Stimulated activated CD8-positive, alpha-beta memory T cell treated with anti-CD3 and anti-CD28 coated beads, Interleukin-4, amount 100 ng/mL, for 48 hours (primary cell): ENCODE results near the gene CXCL13.
"Not testable (repeated sequence)": the region's sequence is repeated elsewhere in the genome, so short reads cannot be mapped to it uniquely, and the experiment has no call there.

ENCODE experiments used
- DNase-seq: peaks from one replicate; pipeline ENCODE4 v3.0.0-alpha.2; 2020

The CXCL13 gene, protein sequence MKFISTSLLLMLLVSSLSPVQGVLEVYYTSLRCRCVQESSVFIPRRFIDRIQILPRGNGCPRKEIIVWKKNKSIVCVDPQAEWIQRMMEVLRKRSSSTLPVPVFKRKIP

DNA sequence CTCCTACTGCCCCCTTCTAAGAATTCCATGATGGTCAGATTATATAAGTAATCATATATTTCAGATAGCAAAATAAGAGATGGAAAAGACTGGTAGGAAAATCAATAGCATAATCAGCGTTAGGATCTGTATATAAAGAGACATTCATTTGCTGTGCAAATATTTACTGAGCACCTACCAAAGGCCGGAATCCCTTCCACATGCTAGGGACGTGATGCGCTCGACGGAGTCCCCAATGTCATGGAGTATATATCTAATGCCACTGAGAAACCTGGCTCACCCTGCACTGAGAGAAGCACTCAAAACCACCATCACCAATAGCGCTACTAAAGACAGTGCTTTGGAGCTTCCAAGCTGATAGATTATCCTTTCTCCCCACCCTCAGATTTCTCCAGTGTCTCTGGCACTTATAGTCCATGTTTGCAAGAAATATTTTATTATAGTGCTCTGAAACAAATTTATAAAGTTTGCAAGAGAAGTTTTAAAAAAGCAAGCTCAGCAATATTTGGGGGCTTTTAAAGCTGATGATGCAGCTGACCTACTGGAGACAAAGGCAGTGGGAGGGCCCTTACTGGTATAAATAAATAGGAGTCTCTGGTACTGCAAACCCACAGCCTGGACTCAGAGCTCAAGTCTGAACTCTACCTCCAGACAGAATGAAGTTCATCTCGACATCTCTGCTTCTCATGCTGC is at the start of gene CXCL13:
TSS of gene CXCL13 (plus strand) at position 611 of the 693 bp plus-strand sequence. CDS start at position 657, 46 bp downstream.
- no peak for DNase-seq

DNA sequence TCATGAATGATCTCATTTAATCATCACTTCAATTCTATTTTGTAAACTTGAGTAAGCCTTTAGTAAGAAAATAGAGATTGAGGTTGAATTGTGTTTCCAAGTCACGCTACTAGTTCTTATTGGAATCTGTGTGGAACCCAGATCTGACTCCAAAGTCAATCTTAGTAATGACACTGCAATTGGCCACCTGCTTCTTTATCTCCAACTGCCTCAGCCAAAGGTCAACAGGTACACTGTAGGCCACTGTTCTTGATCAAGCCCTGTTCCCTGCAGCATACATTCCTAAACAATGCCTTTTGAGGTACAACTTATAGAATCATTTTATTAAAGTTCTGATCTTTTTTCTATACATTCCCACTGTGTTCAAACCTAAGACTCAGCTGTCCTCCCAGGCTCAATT is 45.5 kb upstream of the CXCL13 start:
- no peak for DNase-seq

DNA sequence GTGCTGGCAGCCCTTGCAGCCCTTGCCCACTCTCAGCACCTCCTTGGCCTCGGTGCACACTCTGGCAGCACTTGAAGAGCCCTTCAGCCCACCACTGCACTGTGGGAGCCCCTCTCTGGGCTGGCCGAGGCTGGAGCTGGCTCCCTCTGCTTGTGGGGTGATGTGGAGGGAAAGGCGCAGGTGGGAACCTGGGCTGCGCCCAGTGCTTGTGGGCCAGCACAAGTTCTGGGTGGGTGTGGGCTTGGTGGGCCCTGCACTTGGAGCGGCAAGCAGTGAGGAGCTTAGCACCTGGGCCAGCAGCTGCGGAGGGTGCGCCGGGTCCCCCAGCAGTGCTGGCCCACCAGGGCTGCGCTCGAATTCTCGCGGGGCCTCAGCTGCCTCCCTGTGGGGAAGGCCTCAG is 43.9 kb upstream of the CXCL13 start:
- not testable (repeated sequence) for DNase-seq

DNA sequence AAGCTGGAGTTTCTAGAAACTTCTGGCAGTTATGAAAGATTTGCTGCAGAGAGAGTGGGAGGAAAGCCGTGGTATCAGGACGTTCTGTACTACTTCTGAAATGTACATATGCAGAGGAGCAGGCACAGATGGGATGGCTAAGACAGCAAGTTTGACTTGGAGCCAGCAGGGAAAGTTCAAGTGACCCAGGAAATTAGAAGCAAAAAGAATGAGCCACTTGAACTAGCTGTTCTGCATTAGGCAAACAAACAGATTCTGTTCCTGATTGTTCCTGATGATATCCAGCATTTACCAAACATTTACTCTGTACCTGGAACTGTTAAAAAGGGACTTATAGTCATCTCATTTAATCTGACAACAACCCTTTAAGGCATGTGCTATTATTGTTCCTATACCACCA is 41.4 kb upstream of the CXCL13 start:
- no peak for DNase-seq

DNA sequence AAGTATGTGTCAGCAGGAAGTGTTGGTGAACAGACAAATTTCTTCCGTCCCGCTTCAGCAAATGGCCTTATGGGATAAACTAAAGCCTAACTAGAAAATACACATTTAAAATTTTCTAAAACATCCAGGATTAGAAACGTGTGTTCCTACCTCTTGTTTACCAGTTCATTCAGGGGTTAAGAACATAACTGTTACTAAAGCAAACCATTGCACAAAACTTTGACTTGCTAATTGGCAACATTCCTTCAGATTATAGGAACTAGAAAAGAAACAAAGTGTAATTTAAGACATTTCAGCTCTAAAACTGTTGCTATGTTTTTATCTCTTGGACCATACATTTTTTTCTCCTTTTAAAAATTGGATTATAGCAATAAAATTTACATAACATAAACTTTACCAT is 39.5 kb upstream of the CXCL13 start:
- DNase-seq: no peak

DNA sequence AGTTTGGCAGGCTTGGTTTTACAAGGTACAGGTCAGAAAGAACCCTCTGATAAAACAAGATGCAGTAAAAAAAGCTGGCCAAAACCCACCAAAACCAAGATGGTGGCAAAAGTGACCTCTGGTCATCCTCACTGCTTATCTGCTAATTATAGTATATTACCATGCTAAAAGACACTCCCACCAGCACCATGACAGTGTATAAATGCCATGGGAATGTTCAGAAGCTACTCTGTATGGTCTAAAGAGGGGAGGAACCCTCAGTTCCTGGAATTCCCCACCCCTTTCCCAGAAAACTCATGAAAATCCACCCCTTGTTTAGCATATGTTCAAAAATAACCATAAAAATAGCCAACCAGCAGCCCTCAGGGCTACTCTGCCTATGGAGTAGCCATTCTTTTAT is 38.1 kb upstream of the CXCL13 start:
- DNase-seq: no peak

DNA sequence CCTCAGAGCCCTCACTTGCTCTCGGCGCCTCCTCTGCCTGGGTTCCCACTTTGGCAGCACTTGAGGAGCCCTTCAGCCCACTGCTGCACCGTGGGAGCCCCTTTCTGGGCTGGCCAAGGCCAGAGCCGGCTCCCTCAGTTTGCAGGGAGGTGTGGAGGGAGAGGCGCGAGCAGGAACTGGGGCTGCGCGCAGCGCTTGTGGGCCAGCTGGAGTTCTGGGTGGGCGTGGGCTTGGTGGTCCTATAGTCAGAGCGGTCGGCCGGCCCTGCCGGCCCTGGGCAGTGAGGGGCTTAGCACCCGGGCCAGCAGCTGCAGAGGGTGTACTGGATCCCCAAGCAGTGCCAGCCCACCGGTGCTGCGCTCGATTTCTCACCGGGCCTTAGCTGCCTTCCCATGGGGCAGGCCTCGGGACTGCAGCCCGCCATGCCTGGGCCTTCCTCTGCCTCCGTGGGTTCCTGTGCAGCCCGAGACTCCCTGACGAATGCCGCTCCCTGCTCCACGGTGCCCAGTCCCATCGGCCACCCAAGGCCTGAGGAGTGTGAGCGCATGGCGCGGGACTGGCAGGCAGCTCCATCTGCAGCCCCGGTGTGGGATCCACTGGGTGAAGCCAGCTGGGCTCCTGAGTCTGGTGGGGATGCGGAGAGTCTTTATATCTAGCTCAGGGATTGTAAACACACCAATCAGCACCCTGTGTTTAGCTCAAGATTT is 35.0 kb upstream of the CXCL13 start:
- not testable (repeated sequence) for DNase-seq

DNA sequence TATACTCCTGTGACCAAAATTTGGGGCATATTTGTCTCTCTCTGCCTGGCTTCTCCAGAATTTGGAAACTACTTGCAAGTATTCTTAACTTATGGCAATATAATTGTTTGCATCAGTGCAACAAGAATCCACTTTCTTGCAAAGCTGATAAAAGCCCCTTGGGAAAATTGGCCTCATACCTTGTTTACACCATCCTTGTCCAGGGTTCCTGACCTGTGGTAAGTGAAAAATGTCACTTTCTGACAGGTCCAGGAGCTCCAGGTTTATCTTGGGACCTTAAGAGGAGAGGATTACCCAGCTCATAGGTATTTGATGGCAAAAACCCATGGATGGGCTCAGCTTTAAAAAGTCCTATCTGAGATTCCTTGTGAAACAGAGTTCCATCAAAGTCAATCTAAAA is 29.3 kb upstream of the CXCL13 start:
- no peak for DNase-seq

DNA sequence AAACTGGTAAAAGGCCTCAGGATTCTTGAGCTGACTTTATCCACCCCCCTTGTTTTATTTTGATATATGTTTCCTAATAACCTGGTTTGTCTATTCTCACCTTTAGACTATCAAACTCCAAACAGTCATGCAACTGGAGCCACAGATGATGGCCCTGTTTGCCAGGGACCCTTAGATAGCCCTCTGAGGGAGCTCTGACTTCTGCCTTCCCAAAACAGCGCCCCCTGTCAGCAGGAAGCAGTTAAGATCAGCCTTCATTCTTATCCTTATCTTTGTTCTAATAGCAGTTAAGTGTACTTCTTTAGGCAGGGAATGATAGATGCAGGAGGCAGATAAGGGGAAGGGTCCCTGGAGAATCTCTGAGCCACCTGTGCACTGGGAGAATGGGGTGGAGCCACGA is 27.5 kb upstream of the CXCL13 start:
- no peak for DNase-seq

DNA sequence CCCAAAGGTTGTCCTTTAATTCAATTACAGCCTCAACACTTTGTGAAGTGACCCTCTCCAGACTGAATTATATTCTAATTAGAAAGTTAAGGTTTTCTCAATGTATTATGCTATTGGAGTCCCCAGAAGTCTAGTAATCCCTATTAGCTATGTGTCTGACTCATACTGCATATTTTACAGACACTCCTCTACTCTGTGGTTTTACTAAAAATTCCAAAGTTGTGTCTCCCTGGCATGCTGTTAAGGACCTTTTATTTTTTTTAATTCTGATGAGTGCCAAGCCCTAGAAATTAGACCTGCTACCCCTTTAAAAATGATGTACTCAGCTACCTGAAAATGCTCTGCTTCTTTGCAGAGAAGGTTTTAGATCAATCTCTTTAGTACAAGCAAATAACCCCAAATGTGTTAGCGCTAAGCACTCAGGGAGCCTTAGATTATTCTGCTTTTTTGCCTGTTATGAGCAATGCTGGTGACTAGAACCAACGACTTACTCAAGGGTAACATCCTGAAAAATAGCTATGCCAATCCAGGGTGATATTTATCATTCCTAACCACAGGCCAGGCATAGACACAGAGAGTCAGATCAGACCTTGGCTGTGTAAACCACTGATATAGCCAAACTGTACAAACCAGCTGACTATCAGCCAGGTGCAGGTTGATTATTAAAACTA is 26.1 kb upstream of the CXCL13 start:
- DNase-seq: no peak

DNA sequence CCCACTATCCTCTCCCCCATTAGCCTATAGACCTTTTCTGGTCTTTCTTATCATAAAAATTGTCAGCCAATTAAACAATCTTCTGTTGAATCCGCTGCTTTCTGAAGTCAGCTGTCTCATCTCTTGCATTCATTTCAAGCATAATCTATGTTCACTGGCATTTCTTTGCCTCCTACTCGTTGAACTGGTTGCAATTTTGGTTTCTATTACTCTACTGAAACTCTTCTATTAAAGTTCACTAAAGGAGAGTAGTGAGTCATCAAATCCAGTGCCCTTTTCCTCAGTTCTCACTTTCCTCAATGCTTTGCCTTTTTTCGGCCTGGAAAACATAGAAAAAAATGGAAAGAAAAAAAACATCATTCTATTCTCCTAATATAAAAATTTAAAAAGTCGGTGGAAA is 23.9 kb upstream of the CXCL13 start:
- no peak for DNase-seq

DNA sequence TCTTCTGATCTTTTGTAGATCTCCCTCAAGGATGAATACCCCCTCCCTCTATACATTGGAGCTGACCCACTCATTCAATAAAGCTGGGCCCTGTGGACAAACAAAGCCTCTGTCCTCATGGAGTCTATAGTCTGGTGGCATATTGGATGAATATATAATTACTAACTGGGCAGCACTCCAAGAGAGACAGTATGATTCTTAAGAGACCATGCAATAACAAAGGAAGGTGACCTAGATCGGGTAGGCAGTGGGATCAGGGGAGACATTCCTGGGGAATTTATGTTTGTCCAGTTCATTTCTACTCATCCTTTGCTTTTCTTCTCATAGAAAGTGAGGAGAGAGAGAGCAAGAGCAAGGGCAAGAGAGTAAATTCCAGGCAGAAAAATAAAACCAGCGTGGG is 23.5 kb upstream of the CXCL13 start:
- no peak for DNase-seq

DNA sequence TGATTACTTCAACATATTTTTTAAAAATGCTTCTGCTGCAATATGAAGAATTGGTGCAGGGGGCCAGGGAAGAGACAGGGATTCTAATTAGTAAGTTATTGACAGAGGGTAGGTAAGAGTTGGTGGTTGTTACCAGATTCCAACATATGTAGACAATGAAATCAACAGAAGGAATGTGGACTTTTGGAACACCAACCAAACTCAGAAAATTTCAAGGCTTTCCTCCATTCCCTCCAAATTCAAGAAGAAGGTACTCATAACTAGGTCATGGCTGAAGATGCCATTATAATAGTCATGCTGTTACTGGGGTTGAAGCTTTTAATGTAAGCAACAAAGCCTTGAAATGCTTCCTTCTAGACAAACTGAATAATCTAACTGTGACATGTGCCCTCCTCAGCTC is 22.9 kb upstream of the CXCL13 start:
- no peak for DNase-seq

DNA sequence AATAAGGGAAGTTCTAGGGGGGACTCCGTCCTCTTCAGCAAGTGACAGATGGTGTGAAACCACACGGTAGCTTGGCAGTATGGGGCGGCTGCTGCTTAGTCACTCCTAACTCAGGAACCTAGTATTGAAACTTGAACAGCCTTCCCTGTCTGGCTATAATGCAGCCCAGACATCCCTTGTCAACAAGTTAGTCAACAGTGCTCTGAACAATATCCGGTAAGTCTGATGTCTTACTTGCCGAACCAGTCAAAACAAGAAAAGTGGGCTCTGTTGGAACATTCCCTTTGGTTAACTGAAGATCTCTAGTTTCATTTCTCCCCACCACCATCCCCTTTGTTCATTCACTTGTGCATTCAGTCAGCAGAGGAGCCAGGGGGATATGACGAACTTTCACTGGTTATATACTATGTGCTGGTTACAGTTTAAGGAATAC is 18.7 kb upstream of the CXCL13 start:
- peak; percentile 75 for DNase-seq

DNA sequence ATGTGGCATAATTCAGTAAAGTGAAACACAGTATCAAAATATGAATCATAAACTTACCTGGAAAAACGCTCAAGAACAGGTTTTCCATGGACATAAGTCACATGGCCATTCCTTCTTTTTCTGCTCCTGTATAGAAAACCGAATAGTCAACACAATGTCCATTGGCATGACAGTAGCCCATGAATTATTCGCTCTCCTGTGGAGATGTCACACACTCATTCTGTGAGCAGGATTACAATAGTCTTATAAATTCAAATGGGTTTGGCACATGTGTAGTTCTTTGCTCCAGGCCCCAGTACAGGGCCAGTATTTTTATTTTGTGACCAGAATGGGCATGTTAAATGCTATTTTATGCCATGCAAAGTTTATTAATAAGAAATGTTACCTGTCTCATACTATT is 15.1 kb upstream of the CXCL13 start:
- no peak for DNase-seq

DNA sequence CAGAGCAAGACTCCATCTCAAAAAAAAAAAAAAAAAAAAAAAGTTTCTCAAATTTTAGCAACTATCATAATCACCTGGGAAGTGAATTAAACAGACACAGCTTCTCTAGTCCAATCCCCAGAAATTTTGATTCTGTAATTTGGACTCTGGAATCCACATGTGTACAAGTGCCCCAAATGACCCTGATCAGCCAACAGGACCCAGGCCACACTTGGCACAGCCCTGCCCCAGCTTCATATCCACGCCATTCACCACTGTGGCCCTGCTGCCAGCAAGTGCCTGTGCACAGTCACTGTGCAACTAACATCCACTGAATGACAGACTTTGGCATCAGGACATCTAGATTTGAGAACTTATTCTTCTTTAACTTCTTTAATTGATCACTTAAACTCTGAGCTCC is 14.1 kb upstream of the CXCL13 start:
- DNase-seq: no peak

DNA sequence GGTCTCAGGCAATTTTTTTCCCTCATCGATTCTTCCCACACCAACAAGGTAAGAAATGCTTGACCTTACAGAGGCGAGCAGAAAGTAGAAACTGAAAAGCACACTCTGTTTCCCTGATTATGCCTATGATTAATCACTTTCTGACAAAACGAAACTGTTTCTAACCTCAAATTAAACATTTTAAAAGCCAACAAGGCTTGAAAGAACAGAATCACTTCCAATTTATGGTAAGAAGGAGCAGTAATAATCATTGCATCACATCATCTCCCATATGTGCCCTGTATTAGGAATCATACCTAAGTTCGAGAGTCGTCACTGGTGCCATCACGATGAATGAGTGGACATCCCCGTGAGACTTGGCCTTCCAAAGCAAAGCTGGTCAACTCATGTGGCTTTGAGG is 12.5 kb upstream of the CXCL13 start:
- no peak for DNase-seq

DNA sequence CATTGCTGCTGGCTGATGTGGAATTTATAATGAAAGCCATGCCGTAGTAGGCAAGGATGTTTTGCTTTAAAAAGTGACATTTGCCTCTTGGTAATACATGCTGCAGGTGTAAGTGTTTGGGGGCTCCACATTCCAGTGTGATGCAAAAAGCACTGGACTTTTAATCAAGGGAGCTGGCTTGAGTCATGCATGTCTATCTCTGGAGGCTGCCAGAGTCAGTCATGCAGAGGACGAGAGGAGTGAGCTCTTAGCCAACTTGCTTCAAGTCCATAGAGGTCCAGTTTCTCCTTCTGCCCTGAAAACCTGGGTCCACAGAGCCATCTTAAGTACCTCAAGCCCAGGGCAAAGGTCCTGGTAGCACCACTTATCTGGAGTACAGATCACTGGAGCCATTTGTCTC is 11.6 kb upstream of the CXCL13 start:
- DNase-seq: no peak

DNA sequence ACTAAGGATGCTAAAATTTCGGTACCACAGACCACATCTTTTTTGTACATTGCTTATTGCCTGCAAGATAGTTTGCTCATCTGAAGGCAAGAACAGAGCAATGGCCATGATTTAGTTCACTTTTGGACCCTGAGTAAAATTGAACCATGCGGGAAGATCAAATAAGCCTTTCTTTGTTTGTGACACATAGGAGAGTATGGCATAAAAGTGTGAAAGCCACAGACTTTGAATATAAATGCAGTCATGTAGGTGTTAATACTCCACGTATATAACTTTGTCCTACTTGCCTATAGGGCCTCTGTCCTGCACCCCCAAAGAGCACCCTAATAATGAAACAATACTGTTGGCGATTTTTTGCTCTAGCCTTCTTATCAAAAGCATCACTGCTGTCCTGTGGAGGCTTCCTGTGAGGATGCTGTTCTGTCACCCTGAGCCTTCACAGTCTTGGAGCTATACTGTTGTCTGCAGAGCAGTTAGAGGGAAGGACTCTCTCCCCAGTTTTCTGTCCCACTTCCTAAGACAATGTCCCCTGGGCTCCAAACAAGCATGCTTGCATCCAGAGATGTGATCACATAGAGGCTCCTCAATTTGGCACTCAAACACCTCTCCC is 10.2 kb upstream of the CXCL13 start:
- no peak for DNase-seq

DNA sequence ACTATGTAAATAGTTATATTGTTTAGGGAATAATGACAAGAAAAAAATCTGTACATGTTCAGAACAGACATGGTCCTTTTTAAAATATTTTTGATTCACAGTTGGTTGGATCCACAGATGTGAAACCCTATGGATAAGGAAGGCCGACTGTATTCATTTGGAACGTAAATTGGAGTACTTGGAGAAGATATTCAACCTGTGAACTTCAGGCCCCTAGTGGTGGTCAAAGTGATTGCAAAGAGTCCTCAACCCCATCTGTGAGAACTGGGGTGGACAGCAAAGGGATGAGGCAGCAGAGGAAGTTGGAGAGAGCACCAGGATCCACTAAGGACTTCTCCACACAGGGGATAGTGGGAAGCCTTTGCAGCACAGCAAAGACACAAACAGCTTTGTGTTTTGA is 6.2 kb upstream of the CXCL13 start:
- no peak for DNase-seq

DNA sequence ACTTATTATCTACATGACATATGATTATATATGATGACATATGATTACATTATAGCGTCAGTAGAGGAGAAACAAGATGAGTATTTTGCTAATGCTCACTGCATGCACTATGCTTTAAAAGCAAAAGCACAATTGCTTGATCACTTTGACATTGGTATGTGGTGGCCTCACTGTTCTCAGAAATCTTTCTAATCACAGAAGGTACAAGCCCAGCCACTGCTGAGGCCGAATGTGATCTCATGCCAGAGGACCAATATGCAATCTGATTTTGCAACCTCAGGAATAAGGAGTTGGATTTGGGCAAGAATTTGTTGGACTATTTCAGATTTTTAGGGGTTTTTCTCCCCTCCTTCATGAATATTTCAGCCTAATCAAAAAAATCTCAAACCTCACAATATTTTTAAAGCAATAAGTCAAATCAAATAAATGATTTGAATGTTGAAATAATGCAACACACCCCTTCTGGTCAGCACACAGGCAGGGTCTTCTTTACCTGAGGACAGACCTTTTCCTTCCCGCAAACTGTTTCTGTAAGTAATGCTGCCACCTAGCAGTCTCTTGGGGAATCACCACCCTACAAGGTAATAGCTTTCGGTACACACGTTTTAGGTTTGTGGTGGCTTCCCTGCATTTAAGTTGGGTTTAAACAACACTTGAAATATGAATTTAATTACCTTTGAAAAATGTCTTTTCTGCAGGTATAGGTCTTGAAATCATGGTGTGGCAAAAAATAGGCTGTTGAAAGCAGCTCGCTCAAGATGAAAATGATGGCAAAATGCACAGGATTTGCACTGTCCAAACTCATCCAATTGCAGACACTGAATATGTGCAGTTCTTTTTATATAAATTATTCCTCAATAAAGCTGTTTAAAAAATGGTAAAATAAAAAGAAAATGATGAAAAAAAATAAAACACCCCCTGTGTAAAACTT is 4.8 kb upstream of the CXCL13 start:
- DNase-seq: no peak

DNA sequence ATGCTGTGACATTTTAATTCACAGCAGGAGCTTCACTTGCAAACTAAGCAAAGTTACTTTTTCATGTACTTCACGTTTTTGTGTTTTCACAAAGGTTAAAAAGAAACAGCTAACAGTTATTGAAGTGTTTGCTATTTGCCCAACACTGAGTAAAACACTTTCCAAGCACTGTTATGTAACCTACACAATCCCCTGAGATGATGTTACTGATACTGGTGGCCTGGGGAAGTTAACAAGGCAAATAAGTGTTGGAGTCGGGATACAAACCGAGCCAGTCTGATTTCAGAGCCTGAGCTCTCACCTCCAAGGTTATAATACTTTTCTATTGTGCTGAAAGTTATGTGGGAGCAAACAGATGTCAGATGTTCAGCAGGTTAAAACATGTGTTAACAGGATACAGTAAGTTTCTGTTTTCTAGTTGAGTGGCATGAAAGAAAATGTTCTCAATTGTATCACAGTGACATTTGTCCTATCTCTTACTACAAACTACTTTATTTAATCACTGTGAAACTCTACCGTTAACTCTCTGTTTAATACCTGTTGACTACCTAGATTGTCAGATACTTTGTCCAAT is 3.9 kb upstream of the CXCL13 start:
- DNase-seq: no peak
